GM19372 (cell line): ENCODE measurements around the gene TFEB.

Experiments
- ATAC-seq: cut with Tn5 transposase; IDR thresholded peaks from one replicate; pipeline ENCODE4 v1.9.1; 2021; ENCODE audit warnings: mild to moderate bottlenecking, low read depth, moderate library complexity; ENCODE audit not compliant: unreplicated experiment

Gene TFEB

DNA sequence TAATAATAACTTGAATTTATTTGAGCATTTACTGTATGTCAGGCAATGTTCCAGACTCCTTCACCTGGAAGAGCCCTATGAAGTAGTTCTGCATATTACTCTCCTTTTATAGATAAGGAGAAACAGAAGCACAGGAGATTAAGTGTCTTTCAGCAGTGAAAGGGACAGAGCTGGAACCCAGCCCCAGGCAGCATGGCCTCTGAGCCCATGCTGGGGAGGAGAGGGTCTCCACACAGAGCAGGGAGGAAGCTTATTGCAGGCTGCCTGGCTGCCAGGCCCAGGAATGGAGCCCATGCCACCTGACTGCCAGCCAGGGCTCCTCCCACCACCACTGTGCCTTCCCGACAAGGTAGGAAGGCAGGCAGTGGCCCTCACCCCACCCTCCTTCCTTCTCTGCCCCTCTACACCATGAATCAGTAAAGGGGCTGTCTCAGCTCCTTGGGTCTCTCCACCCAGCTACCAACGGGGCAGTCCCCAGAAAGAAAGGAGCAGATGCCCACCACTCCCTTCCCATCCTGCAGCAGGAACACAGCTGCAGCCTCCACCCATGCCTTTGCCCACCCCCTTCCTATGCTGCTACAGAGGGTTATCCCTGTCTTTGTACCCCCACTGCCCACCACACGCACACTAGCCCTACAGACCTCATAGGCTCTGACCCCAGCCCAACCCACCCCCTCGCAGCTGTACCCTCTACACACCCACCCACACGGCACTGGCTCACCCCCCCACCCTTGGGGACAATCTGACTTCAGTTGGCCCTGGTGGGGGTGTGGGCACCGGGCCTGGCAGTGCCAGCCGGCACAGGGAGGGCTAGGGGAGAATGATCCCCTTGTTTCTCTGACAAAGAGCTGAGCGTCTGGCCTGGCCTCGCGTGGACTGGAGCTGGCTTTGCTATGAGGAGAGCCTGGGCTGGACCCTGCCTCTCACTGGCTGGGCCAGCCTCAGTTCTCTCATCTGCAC, 41.8 kb downstream of the TFEB start:
- ATAC-seq, result no peak

DNA sequence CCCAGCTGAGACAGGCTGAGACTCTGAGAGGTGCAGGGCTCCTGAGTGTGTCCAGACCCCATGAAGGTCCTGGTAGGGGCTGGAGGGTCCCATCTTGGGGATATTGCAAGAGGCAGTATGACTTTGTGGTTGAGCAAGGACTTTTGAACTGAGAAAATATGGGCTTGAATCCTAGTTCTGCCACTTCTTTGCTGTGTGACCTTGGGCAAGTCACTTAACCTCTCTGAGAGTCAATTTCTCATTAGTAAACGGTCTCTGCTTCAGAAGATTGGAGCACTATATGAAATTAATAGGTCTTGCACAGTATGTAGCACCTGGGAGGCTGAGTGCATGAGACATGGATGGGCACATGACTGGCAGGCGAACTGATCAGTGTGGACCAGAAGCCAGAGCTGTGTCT, 42.7 kb downstream of the TFEB start:
- no peak for ATAC-seq

DNA sequence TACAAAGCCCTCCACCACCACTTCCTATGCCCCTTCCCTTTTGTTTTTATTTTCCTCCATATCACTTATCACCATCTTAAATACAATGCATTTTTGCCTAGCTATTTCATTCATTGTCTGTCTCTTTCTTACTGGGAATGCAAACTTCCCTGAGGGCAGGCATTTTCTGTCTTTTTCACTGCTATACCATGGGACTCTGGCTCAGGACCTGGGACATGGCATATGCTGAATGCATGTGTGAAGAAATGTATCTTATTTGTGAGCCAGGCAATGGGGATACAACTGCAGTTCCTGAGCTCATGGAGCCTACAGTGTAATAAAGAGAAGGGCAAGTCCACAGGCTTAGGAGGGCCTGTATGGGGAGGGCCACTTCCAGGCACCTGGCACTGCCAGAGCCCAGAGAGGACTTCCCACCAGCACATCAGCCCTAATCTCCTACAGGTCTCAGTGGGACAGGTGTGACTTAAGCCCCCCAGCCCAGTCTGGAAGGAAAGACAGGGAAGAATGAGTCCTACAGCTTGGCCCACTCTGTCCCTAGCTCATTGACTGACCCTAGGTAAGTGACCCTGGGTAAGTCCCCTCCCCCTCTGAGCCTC, 43.2 kb downstream of the TFEB start:
- no peak for ATAC-seq

DNA sequence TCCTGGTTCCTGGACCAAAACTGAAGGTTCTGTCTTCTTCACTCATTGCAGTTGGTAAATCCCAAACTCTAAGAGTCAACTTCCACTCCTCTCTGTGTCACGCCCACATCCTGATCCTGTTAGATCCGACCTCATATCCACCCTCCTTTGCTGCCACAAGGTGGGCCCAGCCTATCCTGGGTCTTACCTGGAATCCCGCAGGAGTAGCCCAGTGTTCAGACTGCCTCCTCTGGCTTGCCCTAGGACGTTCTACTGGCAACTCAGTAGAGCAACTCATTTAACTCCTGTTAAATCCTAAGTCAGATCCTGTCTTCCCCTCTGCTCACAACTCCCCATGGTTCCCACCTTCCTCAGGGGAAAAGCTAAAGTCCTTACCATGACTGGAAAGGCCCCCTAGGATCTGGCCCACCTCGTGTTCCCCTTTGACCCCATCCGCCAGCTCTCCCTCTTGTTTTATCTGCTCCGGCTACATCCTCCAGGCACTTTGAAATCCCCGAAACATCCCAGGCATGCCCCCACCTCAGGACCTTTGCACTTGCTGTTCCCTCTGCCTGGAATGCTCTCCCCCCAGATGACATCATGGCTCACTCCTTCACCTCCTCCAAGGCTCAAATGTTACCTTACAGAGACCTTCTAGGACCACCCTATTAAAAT, 43.9 kb downstream of the TFEB start:
- no peak for ATAC-seq

DNA sequence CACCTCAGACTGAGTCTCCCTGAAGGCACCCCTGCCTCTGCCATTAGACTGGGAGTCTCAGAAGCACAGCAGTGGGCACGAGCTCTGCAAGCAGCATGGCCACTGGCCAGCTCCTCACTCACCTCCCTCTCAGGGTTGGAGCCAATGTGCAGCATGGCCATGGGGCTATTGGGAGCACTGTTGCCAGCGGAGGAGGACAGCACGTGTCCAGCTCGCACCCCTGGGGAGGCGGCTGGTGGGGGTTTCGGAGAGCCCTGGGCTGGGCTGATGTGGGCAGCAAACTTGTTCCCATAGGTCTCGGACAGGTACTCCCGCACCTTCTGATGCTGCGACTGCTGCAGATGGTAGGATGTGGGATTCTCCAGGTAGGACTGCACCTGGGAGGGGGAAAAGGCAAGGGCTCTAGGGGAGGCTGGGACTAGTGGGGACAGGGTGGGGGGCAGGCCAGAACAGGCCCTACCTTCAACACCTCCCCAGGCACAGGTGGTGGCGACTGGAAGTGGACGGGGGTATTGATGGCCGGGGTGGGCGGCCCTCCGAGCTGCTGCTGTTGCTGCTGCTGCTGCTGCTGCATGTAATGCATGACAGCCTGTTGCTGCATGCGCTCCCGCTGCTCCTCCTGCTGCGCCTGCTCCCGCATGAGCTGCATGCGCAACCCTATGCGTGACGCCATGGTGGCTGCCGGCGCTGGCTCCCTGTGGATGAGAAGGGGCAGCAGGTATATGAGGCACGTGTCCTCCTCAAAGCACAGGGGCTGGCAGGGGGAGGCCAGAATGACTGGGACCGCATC, 44.7 kb downstream of the TFEB start:
- no peak for ATAC-seq

DNA sequence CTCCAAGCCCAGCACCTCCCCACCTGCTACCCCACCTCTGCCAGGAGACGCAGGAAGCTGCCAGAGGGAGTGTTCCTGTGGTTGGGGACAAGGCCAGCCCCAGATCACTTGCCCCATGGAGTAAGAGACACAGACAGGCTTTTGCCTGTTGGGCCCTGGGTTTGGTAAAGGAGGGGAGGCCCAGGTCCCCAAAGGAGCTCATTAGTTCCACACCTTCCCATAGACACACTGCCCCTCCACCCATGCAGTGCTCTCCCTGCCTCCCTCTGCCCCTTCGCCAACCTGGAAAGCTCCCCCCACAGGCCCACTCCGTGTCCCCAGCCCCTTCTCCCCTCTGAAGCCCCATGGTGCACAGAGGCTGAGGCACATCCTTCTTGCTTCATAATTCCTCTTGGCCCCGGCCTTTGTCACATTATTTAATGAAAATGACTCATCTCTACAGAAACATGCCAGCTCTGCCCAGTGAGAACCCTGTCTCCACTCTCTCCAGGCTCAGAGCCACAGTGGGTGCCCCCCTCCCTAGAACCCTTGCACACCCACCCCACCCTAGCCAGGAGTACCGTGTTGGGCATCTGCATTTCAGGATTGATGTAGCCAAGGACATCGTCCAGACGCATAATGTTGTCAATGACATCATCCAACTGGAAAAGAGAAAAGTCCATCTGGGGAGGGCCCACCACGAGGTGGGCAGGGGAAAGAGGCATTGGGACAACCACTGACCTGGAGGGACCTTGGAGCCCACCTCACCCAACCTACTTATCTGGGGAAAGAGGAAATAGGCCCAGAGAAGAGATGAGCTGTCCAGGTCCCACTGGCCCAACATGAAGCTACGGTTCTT, 46.0 kb downstream of the TFEB start:
- ATAC-seq, result no peak

DNA sequence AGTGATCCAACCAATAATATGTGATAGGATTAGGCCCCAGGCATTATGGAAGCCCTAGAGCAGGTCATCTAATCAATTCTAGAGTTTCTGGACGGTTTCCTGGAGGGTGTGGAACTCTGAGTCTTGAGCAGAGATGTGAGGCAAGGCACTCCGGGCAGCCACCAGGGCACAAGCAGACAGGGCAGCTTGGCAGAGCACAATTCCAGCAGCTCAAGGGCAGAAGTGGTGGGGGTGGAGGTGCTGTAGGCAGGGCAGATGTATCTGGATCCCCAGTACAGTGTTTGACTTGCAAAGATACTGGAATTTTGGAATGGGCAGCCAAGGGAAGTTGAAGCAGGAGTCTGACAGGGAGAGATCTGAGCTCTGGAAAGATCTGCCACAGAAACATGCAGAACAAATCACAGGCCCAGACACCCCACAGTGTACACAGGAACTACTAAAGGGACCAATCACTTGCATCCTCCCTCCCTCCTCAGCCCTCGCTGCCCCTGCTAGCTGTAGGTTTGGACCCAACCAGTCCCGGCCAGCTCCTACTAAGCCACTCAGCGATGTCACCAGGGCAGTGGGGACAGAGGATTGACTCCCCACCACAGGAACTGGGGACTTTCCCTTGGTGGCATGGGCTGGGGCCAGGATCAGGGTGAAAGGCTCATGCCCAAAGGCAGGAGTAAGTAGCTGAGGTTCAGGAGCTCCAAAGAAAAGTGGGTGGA, 47.0 kb downstream of the TFEB start:
- ATAC-seq, result no peak

DNA sequence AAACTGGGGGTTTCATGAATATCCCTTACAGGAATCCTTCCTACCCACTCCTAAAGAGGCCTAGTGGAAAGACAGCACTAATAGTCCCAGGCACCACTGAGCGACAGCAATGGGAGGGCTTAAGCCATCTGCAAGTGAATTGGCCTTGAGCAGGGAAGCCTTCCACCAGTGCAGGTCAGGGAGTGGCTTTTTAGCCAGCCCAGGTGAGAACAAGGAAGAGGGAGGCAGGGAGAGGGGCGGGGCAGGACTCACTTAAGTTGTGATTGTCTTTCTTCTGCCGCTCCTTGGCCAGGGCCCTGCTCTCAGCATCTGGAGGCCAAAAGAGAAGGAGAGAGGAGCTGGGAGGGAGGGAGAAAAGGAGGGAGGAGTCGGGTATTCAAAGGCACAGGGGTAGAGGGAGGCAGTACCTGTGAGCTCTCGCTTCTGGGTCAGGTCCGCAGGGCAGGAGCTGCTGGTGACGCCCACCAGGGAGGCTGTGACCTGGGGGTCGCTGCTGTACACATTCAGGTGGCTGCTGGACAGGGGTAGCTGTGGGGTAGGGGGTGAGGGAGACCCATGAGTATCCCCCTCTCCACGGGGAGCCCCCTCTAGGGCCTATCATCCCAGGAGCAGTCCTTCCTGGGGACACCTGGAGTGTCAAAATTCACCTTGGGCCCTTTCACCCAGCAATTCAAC, 47.8 kb downstream of the TFEB start:
- ATAC-seq, result no peak

DNA sequence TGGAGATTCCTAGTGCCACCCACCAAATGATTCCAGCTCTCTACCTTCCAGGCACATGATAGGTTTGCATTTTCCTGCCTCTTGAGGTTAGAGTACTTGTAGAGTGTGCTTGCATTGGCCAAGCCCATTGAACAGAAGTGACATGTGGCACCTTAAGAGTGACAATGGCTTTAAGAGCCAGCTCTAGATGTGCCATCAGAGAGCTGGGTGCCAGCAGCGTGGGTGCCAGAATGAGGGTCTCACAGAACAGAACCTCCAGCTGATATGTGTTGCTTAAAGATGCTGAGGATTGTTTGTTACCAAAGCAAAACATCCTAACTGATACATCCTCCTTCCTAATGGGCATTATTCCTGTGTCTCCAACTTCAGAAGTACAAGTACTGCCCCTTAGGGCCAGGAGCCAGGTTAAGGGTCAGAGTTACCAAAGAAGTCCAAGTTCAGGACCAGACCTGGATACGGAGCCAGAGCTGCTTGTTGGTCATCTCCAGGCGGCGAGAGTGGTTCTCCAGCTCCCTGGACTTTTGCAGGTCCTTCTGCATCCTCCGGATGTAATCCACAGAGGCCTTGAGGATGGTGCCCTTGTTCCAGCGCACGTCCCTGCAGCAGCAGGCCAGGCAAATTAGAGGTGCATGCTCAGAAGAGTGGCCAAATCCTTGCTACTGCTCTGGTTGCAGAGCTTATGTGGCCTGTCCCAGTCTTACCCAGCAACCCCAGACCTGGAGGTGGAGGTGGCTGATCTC, 49.6 kb downstream of the TFEB start:
- no peak for ATAC-seq

DNA sequence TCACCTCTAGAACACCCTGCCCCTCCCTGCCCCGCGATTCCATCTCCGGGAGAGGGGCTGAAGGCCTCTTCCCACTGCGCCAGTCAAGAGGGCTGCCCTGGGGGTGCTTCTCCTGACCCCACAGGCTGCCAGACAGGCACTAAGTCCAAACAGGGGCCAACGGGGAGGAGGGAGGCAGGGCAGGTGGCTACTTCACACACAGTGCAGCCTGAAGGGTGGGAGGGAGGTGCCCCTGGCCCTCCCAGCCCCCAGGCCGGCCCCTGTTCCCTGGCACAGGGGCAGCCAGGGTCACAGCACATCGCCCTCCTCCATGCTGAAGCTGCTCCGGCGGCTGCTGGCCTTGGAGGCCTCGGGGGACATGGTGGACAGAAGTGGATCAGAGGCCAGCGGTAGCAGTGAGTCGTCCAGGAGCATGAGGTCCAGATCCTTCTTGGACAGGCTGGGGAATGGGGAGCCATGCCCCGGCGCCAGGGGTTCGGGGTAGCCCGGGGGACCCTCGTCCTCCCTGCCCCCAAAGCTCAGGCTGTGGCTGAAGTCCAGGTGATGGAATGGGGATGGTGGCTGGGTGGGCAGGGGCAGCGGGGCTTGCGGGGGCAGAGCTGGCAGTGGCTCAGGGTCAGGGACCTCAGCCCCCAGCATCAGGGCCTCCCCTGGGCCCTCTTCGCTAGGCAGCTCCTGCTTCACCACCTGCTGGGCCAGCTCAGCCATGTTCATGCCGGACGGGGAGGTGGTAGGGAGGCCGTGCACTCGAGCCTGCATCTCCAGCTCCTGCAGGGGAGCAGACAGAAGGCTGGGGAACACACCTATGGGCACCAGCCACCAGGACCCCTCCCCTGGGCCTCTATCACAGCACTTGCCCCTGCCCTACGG, 50.9 kb downstream of the TFEB start:
- no peak for ATAC-seq

DNA sequence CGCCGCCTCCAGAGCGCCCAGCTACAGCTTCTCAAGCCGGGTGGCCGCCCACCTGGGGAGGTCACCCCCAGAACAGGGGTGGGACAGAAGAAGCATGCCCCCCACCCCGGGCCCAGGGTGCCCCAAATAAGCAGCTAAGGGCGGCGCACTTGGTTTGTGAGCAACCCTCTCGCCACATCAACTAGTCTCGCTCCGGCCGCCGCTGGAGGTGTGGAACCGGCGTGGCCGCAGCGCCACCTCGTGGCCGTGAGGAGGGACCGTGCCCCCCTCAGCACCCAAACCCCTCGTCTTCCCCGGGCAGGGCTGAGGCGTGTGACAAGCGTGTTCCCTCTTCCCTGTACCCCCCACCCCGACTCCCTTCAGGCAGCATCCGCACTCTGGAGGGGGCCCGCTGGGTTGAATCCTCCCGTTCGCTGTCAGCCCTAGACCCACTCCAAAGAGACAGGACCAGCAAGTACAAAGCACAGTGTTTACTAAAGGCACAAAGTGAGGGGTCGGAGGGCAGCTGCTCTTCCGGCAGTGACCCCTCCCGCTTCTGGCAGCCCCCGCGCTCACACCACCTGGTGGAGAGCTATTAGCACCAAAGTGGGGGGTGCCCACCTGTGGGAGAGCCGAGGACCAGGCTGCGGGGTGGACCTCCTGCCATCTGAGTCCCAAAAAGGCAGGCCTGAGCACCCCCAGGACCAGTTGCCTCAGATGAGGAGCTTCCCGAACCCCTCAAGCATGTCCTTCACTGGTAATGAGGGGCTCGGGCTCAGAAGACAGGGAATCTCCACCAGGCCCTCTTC, 51.7 kb downstream of the TFEB start:
- ATAC-seq, result peak; percentile 72

DNA sequence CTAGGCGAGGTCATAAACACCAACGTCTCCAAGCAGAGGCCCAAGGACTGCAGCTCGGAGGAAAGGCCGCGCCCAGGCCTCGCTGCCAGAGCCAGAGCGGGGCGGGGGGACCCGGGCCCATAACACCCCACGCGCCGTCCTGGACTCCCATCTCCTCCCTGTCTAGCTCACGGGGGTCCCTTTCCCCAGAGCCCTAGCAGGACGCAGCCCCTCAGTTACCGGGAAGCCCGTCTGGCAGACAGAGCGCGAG, 52.2 kb downstream of the TFEB start:
- no peak for ATAC-seq

DNA sequence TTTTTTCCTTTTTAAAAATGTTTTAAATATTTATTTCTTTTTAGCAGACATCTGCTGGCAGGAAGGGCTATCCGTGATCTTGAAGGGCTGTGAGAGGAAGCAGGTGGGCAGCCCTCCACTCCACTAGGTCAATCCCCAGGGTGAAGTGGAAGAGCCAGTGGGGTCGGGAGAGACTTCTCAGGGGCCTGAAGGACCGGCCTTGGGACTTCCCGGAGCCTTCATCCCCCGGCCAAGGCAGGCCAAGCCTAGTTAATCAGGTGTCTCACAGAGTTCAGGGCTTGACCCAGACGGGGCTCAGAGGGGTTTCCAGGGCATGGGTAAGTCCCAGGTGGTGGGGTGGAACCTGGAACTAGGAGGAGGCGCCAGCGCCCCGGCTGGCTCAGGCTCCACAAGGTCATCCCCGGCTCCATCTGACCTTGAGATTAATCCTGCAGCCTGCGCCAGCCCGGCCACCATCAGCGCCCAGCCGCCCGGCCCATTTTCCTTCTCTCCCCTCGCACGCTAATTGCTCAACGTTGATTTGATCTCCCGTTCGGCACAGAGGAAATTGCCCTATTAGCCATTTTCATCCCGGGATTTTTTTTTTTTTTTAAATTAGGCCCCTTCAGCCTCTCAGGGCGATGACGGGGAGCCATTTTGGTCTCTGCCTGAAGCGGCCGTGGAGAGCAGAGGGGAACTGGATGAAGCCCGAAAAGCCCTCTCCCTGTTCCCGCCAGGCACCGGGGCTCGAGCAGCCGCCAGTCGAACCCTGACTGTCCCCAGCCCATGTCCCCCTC, 52.7 kb downstream of the TFEB start:
- ATAC-seq, result no peak

DNA sequence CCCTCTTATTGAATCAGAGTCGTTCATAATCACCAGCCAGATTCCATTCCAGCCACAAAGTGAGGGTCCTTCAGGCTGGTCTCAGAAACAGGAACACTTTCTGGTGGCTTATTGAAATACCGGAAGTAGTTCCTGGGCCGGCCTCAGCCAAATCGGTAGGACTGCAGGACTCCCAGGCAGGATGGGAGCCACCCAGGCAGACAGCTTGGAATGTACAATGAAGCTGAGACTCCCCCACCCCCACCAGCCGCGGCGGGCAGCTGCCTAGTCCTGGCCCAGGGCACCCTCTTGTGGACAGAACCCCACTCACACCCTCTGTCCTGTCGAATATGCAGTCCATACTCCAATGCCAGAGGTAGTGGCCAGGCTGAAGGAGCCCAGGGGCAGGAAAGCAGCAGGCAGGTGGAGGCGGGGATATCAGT, 53.3 kb downstream of the TFEB start:
- no peak for ATAC-seq

DNA sequence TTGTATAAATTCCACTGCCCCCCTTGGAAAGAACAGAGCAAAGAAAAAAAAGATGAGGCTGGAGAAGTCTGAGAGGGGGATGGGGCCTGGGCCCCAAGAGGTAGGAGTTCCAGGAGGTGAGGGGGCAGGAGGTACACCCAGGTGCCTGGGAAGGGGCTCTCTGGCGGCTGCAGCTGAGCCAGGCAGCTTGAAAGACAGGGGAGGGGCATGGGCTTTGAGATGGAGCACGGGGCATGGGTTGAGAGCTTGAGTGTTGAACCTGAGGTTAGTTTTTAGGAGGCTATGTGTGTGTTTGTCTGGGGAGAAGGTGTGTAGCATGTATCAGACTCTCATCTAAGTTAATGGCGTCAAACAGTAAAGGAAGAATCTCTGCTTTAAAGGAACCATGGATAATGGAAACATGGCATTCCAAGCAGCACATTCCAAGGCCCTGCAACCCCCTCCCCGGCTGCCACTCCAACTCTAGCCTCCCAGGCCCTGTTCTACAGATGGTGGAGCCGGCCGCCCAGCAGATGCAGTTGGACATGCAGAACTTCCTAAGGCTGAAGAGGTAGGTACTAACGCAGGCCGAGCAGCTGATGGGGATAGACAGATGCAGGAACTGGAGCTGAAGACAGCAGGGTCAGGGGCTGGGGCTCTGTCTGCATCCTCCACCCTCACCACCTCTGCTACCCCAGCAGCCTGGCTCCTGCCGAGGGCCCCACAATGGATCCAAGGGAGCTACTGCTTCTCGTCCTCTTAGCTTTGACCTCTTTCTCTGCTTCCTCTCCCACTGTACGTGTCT, 55.0 kb downstream of the TFEB start:
- no peak for ATAC-seq
